Endothelial cell (in vitro differentiated cells): Measurements from ENCODE around the gene FBLN5. TPM values are rescaled to one million over a fixed set of nuclear protein-coding genes. Genes with fewer than 3 reads are reported as not detected.

ENCODE experiments used
- DNase-seq: peaks from one replicate; pipeline ENCODE4 v3.0.0; 2021; ENCODE audit warnings: low spot score
- H3K27ac Mint-ChIP-seq: one replicate; pipeline ENCODE4 v1.8.0; 2021; ENCODE audit warnings: mixed read lengths, inconsistent platforms; ENCODE audit not compliant: unreplicated experiment
- H3K27me3 Mint-ChIP-seq: one replicate; pipeline ENCODE4 v1.8.0; 2021; ENCODE audit warnings: mild to moderate bottlenecking, moderate library complexity, mixed read lengths, inconsistent platforms; ENCODE audit not compliant: unreplicated experiment
- H3K36me3 Mint-ChIP-seq: one replicate; pipeline ENCODE4 v1.8.0; 2021; ENCODE audit warnings: mild to moderate bottlenecking, low read depth, mixed read lengths, inconsistent platforms; ENCODE audit not compliant: unreplicated experiment
- H3K4me1 Mint-ChIP-seq: one replicate; pipeline ENCODE4 v1.8.0; 2021; ENCODE audit warnings: mild to moderate bottlenecking, mixed read lengths, inconsistent platforms; ENCODE audit not compliant: unreplicated experiment
- H3K4me3 Mint-ChIP-seq: one replicate; pipeline ENCODE4 v1.8.0; 2021; ENCODE audit warnings: mild to moderate bottlenecking, mixed read lengths, inconsistent platforms; ENCODE audit not compliant: unreplicated experiment
- H3K9me3 Mint-ChIP-seq: one replicate; pipeline ENCODE4 v1.8.0; 2021; ENCODE audit warnings: mixed read lengths, inconsistent platforms; ENCODE audit not compliant: unreplicated experiment
- total RNA-seq: library from RNA; stranded (reverse); fragmentation: NEBNext Ultra II Directional; extraction: Animal tissue kit (Norgen Biotek cat#: 25700); gene quantifications from one replicate; pipeline ENCODE4 v1.2.1, GENCODE V29; 2021; ENCODE audit not compliant: unreplicated experiment
- TF ChIP-seq, protein P1 (sequence below): fragments of 200-600 bp; sonication (generic); IDR thresholded peaks from one replicate; pipeline ENCODE4 v1.5.0; 2021; ENCODE audit warnings: antibody characterized with exemption; ENCODE audit not compliant: unreplicated experiment

FBLN5 gene
- total RNA-seq, 1 donor from 2014 or later = 0.26 TPM

DNA sequence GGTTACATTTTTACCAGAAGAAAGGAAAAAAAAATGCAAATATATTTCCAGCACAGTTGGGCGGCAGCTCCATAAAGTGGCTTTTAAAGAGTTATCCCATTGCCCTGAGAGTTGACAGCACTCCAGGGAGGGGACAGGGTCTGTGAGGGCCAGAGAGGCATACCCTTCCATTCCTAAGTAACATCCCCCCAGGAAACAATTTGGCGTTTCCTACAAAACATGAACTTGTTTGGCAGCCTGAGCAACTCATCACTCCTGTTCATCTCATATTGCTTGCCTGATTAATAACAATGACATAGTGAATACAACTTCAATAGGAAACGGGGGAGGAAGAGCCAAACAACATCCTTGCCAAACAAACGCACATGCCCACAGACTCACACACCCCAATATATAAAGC, 103.5 kb downstream of the FBLN5 start:
- Mint-ChIP-seq H3K27me3 (no peaks in the 10 kb centered on the region), H3K9me3 (no peaks in the 10 kb centered on the region), H3K4me1 (peaks cover 2% of the 10 kb centered on the region), H3K4me3 (no peak overlapping the region), H3K36me3 (no peaks in the 10 kb centered on the region), H3K27ac (no peak overlapping the region)
- TF ChIP-seq, protein P1, sequence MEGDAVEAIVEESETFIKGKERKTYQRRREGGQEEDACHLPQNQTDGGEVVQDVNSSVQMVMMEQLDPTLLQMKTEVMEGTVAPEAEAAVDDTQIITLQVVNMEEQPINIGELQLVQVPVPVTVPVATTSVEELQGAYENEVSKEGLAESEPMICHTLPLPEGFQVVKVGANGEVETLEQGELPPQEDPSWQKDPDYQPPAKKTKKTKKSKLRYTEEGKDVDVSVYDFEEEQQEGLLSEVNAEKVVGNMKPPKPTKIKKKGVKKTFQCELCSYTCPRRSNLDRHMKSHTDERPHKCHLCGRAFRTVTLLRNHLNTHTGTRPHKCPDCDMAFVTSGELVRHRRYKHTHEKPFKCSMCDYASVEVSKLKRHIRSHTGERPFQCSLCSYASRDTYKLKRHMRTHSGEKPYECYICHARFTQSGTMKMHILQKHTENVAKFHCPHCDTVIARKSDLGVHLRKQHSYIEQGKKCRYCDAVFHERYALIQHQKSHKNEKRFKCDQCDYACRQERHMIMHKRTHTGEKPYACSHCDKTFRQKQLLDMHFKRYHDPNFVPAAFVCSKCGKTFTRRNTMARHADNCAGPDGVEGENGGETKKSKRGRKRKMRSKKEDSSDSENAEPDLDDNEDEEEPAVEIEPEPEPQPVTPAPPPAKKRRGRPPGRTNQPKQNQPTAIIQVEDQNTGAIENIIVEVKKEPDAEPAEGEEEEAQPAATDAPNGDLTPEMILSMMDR = no peak
- DNase-seq = no peak

DNA sequence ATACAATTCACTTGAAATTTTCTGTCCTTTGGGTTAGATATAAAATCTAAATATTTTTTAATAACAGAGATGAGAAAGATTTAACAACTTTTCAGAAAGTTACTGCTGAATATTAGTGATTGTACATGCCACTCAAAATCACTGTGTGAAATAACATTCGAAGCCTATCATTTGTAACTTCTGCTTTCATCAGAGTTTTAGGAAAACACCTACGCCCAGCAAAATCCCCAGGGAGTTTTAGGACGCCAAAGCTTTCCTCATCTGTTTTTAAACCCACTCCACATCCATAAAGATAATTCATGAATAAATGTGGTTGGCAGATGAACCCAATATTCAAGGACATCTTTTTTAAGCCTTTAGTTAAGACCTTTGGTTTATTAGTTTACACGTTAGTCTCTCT, 104.1 kb downstream of the FBLN5 start:
- TF ChIP-seq, protein P1 = no peak
- peaks cover 2% of the 10 kb centered on the region for H3K4me1 Mint-ChIP-seq

DNA sequence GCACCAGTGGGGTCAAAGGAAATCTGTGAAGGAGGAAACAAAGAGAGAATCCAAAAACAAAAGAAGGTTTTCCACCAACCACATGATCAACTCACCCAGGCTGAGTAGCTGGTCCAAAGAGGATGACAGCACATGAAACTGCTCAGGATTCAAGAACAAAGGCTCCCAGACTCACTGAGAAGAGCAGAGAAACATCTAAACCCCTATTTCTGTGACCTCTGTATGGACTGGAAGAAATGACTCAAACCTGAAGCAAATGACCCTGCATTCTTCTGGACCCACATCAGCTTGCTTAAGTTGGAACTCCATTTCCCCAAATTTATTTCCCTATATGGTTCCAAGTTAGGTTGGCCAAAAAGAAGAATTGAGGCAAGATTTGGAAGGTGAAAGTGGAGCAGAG, 106.4 kb downstream of the FBLN5 start:
- no peaks in the 10 kb centered on the region for H3K36me3 Mint-ChIP-seq
- H3K4me3 Mint-ChIP-seq = no peak overlapping the region
- H3K4me1 Mint-ChIP-seq = peaks cover 2% of the 10 kb centered on the region
- no peaks in the 10 kb centered on the region for H3K27me3 Mint-ChIP-seq
- H3K27ac Mint-ChIP-seq = no peak overlapping the region
- DNase-seq = no peak
- TF ChIP-seq, protein P1 = no peak
- no peaks in the 10 kb centered on the region for H3K9me3 Mint-ChIP-seq

More for the DNA sequence above, 104.1 kb downstream of the FBLN5 start:
- H3K4me3 Mint-ChIP-seq = no peak overlapping the region
- no peak overlapping the region for H3K27ac Mint-ChIP-seq
- H3K9me3 Mint-ChIP-seq = no peaks in the 10 kb centered on the region
- H3K36me3 Mint-ChIP-seq = no peaks in the 10 kb centered on the region
- no peak for DNase-seq
- H3K27me3 Mint-ChIP-seq = no peaks in the 10 kb centered on the region

DNA sequence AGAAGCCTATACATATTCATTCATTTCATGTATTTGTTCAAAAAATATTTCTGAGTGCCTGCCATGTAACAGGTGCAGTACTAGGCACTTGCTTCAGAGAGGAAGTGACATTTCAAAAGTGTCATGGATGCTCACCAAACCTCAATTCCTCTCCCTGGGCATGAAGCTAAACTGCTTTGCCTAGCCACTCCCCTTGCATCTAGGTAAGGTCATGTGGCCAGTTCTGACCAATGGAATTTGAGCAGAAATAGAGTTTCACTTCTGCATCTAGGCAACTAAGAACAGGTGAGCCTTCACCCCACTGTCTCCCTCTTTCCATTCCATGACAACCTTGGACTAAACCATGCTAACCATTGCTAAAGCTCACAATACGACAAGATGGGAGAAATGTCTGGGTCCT, 107.7 kb downstream of the FBLN5 start:
- Mint-ChIP-seq H3K27ac (no peak overlapping the region), H3K4me3 (no peak overlapping the region), H3K27me3 (no peaks in the 10 kb centered on the region), H3K9me3 (no peaks in the 10 kb centered on the region), H3K36me3 (no peaks in the 10 kb centered on the region), H3K4me1 (peaks cover 2% of the 10 kb centered on the region)
- DNase-seq = no peak
- TF ChIP-seq, protein P1 = no peak

DNA sequence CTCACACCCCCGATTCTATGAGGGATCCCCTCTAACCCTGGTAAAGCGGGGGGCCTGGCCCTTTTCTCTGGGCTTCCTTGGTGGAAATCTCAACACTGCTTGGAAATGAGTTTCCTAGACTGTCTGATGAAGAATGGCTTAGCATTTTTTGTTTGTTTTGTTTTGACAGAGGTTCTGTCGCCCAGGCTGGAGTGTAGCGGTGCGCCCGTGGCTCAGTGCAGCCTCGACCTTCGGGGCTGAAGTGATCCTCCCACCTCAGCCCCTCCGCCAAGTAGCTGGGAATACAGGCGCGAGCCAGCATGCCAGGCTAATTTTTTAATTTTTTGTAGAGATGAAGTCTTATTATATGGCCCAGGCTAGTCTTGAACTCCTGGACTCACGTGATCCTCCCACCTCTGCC, 110.4 kb downstream of the FBLN5 start:
- TF ChIP-seq, protein P1 = no peak
- no peak for DNase-seq
- no peaks in the 10 kb centered on the region for H3K4me1 Mint-ChIP-seq
- no peaks in the 10 kb centered on the region for H3K9me3 Mint-ChIP-seq
- no peaks in the 10 kb centered on the region for H3K36me3 Mint-ChIP-seq
- H3K27me3 Mint-ChIP-seq = no peaks in the 10 kb centered on the region
- peak overlapping the region; percentile 86 for H3K4me3 Mint-ChIP-seq
- H3K27ac Mint-ChIP-seq = no peak overlapping the region
